Measurements from ENCODE around the gene RNASE12.
"Not testable (repeated sequence)": the region's sequence is repeated elsewhere in the genome, so short reads cannot be mapped to it uniquely, and the experiment has no call there.

The RNASE12 gene

GRCh38 chr14:20578784-20579502 is 12.2 kb downstream of the RNASE12 start:
- H3K4me3 ChIP-seq (replicated peaks; ENCODE audit: low read depth, low read length), result no peak overlapping the region
- no peak for DNase-seq (ENCODE audit: extremely low read depth, low read depth)
- TF ChIP-seq CTCF (IDR thresholded peaks at IDR 0.05; ENCODE audit: low read depth, low read length, missing control alignments), result no peak

- H3K4me3 ChIP-seq (replicated peaks; ENCODE audit: low read depth, low read length), result no peak overlapping the region
- TF ChIP-seq CTCF (IDR thresholded peaks at IDR 0.05; ENCODE audit: low read depth, low read length, missing control alignments), result no peak
- no peak for DNase-seq (ENCODE audit: extremely low read depth, low read depth)
These were observed 12.9 kb downstream of the RNASE12 start for GRCh38 chr14:20578325-20578724.

GRCh38 chr14:20572382-20572990 is 18.7 kb downstream of the RNASE12 start:
- H3K4me3 ChIP-seq (replicated peaks; ENCODE audit: low read depth, low read length); DNase-seq (ENCODE audit: extremely low read depth, low read depth): not testable (repeated sequence)

- not testable (repeated sequence) for H3K4me3 ChIP-seq (replicated peaks; ENCODE audit: low read depth, low read length); DNase-seq (ENCODE audit: extremely low read depth, low read depth)
These were observed 20.5 kb downstream of the RNASE12 start for GRCh38 chr14:20570720-20571119.

- not testable (repeated sequence) for H3K4me3 ChIP-seq (replicated peaks; ENCODE audit: low read depth, low read length); DNase-seq (ENCODE audit: extremely low read depth, low read depth)
These were observed 21.3 kb downstream of the RNASE12 start for GRCh38 chr14:20569865-20570264.

GRCh38 chr14:20569066-20569465 is 22.1 kb downstream of the RNASE12 start:
- TF ChIP-seq CTCF (IDR thresholded peaks at IDR 0.05; ENCODE audit: low read depth, low read length, missing control alignments), result no peak
- DNase-seq (ENCODE audit: extremely low read depth, low read depth), result no peak
- no peak overlapping the region for H3K4me3 ChIP-seq (replicated peaks; ENCODE audit: low read depth, low read length)

- TF ChIP-seq CTCF (IDR thresholded peaks at IDR 0.05; ENCODE audit: low read depth, low read length, missing control alignments), result no peak
- H3K4me3 ChIP-seq (replicated peaks; ENCODE audit: low read depth, low read length), result no peak overlapping the region
- no peak for DNase-seq (ENCODE audit: extremely low read depth, low read depth)
These were observed 22.8 kb downstream of the RNASE12 start for GRCh38 chr14:20568393-20568792.

GRCh38 chr14:20567199-20567598 is 24.0 kb downstream of the RNASE12 start:
- DNase-seq (ENCODE audit: extremely low read depth, low read depth), result not testable (repeated sequence)

GRCh38 chr14:20564501-20564997 is 26.6 kb downstream of the RNASE12 start:
- no peak for TF ChIP-seq CTCF (IDR thresholded peaks at IDR 0.05; ENCODE audit: low read depth, low read length, missing control alignments)
- no peak overlapping the region for H3K4me3 ChIP-seq (replicated peaks; ENCODE audit: low read depth, low read length)
- DNase-seq (ENCODE audit: extremely low read depth, low read depth), result no peak

More at GRCh38 chr14:20567199-20567598, 24.0 kb downstream of the RNASE12 start:
- H3K4me3 ChIP-seq (replicated peaks; ENCODE audit: low read depth, low read length), result not testable (repeated sequence)
